ENCODE measurements around the gene SMPD3.

The SMPD3 gene

DNA sequence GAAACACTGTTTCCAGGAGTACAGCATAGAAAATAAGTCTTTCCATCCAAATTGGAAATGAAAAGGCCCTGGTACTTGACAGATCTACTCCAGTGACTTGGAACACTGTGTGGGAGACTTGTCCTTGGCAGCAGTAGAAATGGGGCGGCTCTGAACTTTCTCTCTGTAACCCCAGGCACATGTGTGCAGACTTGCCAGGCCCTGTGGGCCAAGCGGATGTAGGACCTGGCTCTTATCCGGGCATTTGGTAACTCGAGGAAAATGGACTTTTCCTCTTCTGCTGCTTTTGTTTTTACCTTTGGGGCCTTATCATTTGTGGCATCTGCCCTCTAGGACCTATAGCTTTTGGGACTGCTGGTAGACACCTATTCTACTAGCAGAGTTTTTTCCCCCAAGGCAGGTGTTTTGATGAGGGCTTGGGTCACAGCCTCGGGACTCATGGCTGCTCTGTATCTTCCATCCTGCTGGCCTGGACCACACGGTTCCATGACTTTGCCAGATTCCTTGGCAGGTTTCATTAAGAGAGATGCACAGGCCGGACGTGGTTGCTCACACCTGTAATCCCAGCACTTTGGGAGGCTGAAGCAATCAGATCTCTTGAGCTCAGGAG, 43.5 kb downstream of the SMPD3 start:
- no peak for DNase-seq

DNA sequence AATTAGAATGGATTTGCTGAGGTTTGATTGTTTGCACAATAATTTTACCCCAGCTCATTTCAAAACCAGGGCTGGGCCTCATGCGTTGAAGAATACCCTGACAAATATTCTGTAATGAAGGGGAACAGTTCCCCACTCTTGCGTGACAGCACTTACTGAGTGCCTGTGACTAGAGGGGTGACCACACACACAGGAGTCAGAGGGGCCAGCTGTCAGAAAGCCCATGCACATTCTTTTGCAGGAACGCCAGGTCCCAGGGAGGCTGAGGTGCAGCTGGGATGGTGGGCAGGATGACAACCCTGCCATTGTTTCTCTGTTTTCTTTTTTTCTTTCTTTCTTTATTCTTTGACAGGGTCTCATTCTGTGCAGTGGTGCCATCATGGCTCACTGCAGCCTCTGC, 44.6 kb downstream of the SMPD3 start:
- DNase-seq, result no peak

DNA sequence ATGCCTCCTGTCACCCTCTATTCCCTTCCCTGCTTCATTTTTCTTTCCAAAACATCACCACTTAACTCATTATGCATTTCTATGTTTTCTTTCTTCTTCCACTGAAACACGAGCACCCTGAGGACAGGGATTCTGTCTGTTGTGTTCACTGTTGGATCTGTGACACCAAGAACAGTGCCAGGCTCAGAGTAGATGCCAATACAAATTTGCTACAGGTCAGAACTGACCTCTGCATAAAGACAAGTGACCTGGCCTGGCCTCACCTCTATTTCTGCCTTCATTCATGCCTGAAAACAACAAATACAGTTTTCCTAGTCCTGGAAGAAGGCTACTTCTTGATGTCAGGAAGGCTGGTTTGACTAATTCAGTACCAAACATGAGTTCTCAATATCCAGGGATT, 45.1 kb downstream of the SMPD3 start:
- no peak for DNase-seq

DNA sequence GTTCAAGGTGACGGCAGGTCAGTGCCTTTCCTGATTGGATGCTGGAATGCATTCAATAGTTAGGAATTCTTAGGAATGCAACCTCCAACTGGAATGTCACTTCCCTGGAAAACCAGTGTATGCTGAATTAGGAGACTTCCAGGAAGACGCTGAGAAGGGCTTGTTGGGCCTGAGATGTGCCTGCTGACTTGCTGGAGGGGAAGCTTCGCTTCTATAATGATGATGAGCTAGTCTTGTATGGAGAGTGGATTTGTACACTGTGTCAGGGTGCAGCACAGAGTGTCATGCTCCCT, 45.6 kb downstream of the SMPD3 start:
- DNase-seq, result no peak

DNA sequence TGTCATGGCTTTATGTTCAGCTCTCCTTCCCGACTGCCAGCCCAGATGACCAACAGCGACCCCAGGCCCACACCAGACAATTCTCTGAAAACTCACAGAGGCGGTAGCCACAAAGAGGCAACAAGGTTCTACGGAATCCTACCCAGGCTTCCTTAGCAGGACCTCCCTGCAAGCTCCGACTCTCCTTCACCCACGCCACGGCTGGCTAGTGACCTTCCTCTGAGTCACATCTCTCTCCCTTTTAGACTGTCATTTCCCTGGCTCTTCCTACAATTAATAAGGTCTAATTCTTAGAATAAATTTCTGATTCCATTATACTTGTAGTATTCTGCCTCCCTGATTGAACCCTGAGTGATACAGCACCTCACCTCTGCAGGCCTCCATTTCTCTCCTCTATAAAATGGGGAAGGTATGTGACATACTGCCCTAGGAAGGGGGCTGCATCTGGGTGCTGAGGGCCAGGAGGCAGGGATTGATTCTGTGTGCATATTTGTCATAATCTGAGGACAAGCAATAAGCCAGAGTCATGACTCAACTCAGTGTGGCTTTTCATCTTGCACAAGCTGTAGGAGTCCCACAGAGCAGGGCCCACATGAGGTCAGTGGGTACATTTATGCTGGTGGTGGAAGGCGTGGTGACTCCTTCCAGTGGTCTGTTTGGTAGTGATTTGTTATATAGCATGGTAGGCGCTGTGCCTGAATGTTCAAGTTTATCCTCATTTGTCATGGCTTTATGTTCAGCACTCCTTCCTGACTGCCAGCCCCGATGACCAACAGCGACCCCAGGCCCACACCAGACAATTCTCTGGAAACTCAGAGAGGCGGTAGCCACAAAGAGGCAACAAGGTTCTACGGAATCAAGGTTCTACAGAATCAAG, 46.2 kb downstream of the SMPD3 start:
- DNase-seq, result no peak

DNA sequence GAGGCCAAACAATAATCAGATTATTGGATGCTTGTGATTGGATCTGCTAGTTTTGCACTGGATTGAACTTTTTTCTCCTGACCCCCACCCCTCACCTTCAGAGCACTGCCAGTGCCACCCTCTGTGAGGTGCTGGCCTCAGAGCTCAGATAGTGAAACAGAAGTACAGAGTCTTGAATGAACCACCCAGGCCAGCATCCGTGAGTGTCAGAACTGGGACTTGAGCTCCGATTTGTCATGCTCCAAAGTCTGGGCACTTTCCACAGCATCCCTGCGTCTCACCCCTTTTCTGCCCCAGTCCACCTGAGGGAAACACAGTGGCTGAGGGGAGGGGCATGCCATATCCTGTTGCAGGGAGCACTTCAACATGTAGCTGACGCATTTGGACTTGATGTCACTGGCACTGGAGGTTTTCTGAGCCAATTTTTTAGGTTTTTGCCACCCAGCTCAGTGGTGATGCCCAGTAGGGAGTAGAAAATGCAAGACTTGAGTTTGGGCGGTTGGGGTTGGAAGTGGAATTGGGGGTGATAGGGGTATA, 47.3 kb downstream of the SMPD3 start:
- DNase-seq, result no peak

DNA sequence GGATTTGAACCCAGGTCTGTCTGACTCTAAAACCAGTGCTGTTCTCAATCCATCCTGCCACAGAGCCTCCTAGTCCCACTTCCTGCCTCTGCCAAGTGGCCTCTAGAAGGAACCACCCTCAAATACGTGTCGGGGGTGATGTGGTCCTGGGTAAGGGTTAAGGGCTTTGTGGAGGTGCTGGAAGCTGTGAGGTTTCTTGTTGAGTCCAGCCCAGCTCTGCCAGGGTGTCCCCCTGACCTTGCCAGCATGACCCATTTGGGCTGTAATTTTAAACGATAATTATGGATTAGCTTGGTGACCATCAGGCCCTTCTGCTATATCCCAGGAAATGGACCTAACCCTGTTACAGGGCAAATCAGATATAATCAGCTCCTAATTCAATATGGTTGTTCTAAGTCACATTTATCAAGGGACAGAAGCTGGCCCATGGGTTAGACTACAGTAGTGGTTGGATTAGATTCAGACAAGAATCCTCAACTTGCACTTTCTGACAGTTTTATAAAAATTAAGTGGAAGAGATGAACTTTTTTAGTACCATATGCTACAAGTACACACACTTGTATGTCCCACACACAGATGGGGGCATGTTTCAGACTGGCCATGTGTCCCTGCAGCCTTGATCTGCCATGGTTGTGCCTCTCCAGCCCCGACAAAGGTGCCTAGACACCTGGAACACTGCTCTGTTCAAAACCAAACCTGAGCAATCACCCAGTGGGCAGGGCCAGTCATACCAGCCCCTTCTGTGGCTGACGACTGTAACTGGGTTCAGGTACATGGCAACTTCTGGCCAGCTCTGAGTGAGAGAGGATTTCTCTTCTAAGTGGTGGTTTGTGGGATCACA, 48.0 kb downstream of the SMPD3 start:
- no peak for DNase-seq

DNA sequence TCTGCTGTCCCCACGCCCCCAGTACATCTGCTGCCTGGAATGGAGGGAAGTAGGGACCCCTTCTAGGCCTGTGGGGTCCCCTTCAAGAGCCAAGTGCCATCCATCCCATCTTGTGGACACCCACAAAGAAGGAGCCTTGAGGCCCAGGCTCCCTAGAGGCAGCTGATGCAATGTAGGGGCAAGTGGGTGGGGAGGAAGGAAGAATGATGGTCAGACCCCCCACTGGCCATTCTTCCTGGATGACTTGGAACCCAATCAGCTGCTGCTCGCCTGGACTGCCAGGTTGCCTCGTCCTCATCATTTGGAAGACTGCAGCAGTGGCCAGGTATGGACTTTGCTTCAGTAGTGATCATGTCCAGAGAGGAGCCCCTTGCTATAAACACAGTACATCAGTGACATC, 48.9 kb downstream of the SMPD3 start:
- no peak for DNase-seq

DNA sequence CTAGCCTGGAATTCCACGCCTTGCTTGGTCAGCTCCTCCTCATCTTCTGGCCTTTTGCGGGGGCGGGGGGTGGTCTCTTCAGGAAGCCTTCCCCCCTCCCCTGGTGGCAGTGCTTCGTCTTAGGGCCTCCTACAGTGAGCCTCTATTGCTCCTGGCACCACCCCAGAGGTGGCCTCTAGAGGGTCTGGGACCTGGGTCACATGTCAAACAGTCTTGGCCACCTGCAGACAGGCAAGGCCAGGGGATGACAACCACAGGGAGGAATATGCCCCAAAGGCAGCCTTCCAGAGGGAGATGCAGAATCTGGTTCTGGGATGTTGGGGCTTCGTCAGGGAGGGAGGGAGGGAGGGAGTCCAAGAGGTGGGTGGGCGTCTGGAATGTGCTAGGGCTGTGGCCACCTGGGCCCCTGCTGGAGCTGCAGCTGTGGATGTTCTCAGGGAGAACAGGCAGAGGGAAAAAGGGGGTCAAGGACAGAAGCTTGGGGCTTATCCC, 50.6 kb downstream of the SMPD3 start:
- no peak for DNase-seq

DNA sequence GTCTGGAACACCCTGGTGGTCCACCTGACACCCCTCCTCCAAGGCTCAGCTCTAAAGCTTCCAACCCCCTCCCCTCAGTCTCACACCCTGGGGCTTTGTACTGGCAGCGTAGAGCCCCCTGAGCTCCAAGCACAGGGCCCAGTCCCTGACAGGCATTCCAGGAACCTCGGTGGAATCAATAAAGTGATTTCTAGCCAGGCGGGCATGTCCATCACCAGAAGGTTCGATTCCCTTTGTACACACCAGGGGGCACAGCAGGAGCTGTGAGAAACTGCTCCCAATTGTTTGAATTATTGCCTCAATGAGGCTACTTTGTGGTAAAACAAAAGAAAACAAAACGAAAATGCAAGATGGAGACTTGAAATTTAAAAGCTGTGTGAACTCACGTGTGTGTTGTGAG, 51.8 kb downstream of the SMPD3 start:
- peak in 4 of 51 donors; percentile 4 to 18 (median 11) for DNase-seq

DNA sequence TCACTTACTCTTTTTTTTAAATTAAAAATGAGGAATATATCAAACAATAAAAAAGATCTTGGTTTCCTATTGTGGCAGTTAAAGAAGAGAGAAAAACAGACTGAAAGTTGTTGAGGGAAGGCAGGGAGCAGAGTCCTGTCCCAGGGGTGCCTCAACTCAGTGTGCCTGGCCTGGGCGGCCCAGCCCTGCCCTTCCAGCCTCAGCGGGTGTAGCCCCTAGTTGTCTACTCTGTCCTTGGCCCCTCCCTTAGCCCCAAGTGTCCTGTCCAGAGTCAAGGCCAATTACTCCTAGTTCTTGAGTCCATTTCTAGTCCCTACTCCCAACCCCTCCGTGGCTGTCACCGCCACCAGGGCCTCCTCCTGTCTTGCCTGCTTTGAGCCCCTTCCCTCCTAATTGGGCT, 52.5 kb downstream of the SMPD3 start:
- no peak for DNase-seq

DNA sequence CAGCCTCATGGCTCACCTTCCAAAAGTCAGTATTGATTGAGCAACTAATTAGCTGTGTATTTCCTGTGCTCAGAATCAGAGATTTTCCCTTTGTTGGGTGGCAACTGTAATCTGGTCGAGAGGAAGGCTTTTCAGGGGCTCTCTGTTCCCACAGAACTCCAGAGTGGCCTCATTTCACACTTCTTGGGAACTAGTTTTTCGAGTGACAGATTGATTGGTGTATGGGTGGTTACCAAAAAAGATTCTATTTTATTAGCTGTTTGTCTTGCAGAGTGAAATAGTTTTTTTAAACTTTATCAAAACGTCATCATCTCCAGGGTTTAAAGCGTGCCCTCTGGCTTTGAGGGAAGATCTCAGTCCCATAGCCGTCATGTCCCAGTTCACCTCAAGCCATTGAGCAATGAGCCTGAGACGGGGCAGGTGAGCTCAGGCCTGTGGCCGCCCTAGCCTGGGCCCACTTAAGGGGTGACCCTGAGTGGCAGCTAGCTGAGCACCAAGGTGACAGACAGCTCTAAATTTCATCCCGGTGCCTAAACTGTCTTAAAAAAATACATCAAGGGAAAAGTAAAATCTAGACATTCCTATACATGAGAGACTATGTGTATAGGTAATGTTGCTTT, 53.0 kb downstream of the SMPD3 start:
- no peak for DNase-seq

DNA sequence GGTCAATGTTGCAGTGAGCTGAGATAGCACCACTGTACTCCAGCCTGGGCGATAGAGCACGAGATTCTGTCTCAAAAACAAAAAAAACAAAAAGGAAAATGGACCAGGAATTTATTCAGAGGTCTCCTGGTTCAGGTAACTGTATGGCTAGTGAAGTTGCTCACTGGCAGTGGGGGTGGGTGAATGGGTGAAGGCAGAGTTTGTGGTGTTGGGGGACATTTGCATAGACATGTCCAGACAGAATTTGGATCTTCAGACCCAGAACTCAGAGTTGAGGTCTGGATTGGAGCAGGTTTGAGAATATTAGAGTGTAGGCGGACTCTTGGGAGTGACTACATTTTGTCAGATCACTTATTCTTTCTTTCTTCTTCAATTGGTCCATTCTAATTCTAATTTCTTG, 55.0 kb downstream of the SMPD3 start:
- DNase-seq, result no peak

DNA sequence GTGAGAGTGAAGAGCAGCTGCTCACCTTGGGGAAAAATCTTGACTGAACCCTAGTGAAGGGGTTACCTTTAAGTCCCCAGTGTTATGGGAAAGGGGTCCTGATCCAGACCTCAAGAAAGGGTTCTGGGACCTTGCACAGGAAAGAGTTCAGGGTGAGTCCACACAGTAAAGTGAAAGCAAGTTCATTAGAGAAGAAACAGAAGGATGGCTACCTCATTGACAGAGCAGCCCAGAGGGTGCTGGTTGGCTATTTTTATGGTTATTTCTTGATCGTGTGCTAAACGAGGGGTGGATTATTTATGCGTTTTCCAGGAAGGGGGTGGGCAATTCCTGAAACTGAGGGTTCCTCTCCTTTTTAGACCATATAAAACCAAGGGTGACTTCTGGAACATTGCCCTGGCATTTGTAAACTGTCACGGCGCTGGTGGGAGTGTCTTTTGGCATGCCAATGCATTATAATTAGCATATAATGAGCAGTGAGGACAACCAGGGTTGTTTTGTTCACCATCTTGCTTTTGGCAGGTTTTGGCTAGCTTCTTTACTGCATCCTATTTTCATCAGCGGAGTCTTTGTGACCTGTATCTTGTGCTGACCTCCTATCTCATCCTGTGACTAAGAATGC, 58.4 kb downstream of the SMPD3 start:
- DNase-seq, result no peak

DNA sequence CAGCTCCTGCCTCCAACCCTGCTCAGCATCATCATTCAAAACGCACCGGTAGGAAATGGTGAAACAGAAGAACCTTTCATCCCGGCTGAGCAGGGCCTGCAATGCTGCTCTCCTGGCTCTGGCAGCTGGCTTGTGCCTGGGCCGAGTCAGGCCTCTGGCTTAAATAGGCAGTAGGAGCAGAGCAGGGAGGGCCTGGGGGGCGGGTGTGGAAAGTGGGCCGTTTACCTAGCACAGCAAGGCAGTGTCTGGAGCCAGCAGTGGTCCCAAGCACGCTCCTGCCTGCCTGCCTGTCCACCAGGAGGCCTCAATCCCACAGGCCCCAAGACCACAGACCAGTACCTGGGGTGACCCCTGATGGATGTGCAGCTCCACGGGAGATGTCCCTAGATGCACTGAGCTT, 59.3 kb downstream of the SMPD3 start:
- DNase-seq, result peak in 20 of 51 donors; percentile 8 to 66 (median 23)

DNA sequence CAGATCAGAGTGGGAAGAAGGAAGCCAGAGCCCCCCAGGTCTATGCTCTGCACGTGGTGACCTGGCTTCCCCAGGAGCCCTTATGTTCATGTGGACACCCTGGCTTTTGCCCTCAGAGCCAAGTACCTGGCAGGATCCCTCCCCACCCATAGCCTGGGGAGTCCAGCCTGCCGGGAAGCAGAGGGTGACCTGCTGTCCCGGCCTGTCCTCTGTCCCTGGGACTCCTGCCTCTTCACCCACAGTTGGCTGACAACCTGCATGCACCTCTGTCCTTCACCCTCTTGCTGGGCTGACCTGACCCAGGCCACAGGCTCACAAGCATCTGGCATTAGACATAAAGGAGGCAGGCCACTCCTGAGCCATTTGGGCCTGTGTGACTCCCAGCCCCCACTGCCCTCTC, 60.2 kb downstream of the SMPD3 start:
- DNase-seq, result no peak

DNA sequence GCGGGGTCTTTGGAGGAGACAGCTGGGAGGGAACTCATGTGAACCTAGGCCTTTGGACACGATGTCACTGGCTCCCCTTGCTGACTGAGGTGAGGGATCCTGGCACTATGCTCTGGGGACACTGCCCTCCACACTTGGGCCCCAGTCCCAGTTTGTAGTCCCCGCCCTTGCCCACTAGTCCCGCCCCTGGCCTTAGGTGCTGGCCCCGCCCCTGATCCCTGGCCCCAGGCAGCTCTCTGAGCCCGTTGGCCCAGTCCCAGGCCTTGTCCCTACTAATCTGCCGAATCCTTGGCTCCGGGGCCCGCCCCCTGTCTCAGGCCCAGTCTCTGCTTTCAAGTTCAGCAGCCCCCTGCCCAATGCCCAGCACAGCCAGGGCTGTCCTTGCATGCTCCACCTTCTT, 61.0 kb downstream of the SMPD3 start:
- DNase-seq, result no peak

DNA sequence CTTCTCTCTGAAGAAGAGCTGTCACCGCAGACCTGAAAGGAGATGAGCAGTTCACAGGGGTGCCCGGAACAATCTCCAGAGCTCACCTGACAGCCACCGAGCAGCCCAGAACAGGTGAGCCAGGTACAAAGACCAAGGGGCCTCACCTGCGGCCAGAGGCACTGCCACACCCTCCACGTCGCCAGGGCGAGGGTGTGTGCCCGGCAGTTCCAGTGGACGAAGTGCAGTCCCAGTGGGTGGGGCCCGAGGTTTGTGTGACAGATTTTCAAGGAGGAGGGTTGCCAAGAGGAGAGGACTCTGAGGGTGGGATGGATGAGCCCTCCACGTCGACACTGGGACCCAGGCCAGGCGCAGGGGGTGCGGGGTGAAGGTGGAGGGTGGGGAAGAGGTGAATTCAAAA, 61.7 kb downstream of the SMPD3 start:
- DNase-seq, result no peak

DNA sequence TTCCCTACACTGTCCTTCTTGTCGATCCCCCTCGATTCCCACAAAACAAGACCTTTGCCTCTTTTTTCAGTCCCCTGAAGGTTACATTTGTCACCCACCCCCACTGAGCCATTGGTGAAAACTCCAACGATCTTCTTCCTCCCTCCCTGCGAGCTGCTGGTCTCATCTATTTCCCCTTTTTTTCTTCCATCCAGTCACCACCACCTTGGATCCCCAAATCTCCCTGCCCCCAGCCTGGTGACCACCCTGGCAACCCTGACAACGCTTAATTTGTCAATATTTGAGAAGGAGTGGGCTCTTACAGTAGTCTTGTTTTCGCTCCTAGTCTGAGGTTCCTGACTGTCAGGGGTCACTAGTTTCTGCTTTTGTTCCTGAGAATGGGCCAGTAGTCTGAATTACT, 62.9 kb downstream of the SMPD3 start:
- no peak for DNase-seq

DNA sequence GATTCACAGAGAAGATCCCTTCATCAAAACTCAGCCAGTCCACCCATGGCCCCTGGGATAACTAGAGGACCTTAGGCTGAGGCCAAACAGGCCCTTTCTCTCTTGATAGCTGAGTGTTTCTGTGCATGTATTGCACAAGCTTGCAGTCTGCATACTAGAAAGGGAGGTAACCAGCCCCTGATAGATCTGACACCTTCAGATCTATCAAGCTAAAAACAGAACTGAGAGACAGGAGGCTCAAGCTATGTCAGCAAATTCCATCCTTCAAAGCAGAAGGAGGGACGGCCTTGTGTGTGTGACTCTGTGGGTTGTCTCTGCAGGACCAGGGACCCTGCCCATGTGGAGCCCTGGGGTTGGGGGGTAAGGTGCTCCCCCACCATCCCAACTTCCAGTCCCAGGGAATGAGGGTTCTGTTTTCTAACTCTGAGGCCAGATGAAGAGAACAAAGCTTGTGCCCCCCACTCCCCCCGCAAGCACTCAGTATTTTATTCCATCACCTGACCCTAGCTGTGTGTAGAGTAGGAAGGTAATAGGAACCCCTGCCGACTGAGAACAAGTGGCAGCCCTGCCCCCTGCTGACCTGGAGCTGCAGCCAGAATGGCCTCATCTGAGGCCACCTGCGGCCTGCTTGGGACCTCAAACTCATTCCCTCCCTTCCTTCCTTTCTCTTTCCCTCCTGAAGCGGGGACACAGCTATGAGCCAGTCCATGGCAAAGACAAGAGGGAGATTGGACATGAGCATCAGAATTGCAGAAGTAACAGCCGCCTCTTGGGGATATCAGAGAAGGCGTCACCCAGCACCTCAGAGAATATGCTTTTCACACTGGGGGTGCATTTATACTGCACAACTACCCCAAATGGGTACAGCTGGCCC, 63.8 kb downstream of the SMPD3 start:
- no peak for DNase-seq

Measured in hypothalamus (tissue), 51 donors.